22Rv1 (cell line): ENCODE measurements around the gene PPP2R5C.
"Not testable (repeated sequence)": the region's sequence is repeated elsewhere in the genome, so short reads cannot be mapped to it uniquely, and the experiment has no call there.

Source experiments
- H3K27ac ChIP-seq: fragments of 450-650 bp; 2 replicates; pipeline ENCODE4 v1.5.1; 2017
- ZFX ChIP-seq: fragments of 450-650 bp; IDR thresholded peaks from 2 replicates; pipeline ENCODE4 v1.6.1; 2017; ENCODE audit warnings: antibody characterized with exemption, borderline replicate concordance
- TF ChIP-seq, protein P1 (sequence below): fragments of 450-650 bp; IDR thresholded peaks from 2 replicates; pipeline ENCODE4 v1.5.1; 2017; ENCODE audit warnings: mild to moderate bottlenecking

PPP2R5C gene

DNA sequence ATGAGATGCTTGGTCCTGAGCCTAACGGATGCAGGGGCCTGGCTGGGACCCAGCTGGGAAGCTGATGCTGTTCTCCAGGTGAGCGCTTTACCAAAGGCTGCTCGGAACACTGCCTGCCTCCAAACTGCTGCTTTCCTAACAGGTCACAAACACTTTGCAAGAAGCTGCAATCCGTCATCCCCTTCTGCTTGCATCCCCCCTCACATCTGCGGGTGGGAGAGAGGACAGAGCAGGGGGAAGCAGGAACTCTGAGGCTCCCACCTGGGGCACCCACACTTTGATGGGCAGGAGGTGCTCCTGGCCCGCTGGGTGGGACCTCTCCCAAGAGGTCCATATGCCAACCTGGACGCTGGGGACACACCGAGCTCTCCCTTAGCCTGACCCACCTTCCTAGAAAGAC, 24.9 kb upstream of the PPP2R5C start:
- TF ChIP-seq, protein P1, sequence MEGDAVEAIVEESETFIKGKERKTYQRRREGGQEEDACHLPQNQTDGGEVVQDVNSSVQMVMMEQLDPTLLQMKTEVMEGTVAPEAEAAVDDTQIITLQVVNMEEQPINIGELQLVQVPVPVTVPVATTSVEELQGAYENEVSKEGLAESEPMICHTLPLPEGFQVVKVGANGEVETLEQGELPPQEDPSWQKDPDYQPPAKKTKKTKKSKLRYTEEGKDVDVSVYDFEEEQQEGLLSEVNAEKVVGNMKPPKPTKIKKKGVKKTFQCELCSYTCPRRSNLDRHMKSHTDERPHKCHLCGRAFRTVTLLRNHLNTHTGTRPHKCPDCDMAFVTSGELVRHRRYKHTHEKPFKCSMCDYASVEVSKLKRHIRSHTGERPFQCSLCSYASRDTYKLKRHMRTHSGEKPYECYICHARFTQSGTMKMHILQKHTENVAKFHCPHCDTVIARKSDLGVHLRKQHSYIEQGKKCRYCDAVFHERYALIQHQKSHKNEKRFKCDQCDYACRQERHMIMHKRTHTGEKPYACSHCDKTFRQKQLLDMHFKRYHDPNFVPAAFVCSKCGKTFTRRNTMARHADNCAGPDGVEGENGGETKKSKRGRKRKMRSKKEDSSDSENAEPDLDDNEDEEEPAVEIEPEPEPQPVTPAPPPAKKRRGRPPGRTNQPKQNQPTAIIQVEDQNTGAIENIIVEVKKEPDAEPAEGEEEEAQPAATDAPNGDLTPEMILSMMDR = no peak
- no peak overlapping the region for H3K27ac ChIP-seq

DNA sequence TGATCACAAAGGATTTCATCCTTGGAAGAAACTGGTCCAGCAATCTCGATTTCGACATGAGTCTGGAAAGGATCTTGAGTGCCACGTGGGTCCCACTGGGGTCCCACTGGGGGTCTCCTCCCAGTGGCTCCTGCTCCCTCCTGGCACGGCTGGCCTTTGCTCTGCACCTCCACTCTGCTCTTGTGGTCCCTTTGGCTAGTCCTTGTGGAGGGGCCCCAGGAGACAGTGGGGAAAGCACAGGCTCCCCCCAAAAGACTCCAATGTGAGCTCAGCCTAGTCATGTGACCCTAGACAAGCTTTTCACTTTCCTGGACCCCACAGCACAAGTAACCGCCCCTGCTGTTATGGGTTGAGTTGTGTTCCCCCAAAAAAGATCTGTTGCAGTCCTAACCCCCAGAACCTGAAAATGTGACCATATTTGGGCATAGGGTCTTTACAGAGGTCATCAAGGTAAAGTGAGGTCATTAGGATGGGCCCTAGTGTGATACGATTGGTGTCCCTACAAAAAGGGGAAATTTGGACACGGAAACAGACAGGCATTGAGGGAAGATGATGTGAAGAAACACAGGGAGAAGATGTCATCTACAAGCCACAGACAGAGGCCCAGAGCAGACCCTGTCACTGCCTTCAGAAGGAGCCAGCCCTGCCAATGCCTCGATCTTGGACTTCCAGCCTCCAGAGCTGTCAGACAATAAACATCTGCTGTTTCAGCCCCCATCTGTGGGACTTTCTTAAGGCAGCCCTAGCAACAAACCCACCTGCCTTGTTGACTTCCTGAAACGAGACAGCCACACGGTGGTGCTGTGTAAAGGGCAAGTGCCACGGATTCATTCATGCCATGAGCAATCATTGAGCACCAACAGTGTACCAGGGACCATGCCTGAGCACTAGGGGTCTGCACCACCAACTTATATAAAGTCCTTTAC, 23.8 kb upstream of the PPP2R5C start:
- TF ChIP-seq, protein P1 = peak; percentile 31
- no peak for TF ChIP-seq ZFX
- H3K27ac ChIP-seq = no peak overlapping the region

DNA sequence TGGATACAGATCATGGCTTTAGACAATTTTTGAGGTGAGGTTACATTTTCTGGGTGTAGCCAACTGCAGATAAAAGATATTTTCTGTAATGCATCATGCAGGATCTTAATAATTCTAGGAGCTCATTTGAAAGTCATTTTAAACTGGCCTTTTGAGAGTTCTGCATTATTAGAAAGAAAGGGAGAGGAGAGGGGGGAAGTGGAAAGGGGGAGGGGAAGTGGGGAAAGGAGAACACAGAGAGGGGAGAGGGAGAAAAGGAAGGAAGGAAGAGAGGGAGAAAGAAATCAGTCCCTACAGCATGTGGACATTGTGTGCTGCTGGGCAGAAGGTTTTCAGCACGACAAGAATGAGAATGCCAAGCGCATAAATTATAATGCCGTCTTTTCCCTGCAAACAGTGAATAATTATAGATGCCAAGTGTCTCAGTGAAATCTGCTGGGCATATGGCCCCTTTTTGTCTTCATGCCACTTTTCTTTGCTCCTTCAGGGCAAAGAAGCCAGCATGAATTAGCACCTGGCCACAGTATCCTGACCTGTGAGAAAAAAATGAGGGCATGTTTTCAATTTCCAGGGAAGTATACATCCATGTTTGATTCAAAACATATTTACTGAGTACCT, 22.7 kb upstream of the PPP2R5C start:
- H3K27ac ChIP-seq = no peak overlapping the region
- TF ChIP-seq ZFX = no peak

DNA sequence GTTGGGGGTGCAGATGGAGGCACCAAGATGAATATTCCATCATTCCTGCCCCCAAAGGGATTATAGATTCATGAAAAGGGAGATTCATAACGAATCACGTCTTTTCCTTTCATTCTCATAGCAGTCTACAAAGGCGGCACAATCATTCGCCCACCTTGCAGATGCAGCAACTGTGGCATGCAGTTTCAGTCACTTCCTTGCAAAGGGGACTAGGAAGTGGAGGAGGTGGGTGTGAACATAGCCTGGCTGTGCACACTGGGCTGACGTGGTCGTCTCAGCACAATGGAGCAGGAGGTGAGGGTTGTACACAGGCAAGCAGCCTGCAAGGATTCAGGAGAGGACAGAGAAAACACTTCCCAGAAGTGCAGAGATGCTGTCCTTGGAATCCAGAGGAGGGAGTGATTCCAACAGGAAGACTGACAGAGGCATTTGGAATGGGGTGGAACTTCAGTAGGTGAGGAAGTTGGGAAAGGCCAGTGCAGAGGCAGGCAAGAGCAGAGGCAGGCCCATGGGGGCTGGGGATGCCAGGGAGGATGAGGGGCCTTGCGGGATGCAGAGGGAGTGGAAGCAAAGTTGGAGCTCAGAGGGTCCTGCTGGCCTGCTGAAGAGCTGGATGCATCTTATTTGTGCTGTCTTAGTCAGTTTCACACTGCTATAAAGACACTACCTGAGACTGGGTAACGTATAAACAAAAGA, 21.9 kb upstream of the PPP2R5C start:
- TF ChIP-seq ZFX = no peak
- TF ChIP-seq, protein P1 = no peak
- no peak overlapping the region for H3K27ac ChIP-seq

DNA sequence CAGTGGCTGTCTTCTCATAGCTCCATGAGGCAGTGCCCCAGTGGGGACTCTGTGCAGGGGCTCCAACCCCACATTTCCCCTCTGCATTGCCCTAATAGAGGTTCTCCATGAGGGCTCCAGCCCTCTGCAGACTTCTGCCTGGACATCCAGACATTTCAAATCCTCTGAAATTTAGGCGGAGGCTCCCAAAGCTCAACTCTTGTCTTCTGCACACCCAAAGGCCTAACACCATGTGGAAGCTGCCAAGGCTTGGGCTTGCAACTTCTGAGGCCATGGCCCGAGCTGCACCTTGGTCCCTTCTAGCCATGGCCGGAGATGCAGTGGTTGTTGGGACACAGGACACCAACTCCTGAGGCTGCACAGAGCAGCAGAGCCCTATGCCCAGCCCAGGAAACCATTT, 20.5 kb upstream of the PPP2R5C start:
- H3K27ac ChIP-seq = no peak overlapping the region
- no peak for TF ChIP-seq ZFX
- TF ChIP-seq, protein P1 = no peak

DNA sequence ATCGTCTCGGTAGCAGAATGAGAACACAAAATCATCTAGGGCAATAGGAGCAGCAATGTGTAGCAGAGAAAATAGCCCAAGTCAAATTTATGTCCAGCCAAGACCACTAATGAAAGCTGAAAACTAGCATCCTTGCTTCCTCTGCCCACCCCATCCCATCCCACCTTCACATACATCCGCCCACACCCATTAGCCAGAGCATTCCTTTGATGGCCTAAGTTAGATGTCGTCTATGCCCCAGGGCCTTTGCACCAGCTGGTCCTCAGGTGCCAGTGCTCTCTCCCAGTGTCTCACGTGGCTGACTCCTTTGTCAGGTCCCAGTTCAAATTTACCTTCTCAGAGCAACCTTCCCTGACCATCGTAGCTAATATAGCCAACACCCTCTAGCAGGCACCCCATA, 17.8 kb upstream of the PPP2R5C start:
- TF ChIP-seq ZFX = no peak
- TF ChIP-seq, protein P1 = no peak
- no peak overlapping the region for H3K27ac ChIP-seq

DNA sequence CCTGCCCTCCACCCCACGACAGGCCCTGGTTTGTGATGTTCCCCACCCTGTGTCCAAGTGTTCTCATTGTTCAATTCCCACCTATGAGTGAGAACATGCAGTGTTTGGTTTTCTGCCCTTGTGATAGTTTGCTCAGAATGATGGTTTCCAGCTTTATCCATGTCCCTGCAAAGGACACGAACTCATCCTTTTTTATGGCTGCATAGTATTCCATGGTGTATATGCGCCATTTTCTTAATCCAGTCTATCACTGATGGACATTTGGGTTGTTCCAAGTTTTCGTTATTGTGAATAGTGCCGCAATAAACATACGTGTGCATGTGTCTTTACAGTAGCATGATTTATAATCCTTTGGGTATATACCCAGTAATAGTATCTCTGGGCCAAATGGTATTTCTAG, 17.1 kb upstream of the PPP2R5C start:
- H3K27ac ChIP-seq = not testable (repeated sequence)

DNA sequence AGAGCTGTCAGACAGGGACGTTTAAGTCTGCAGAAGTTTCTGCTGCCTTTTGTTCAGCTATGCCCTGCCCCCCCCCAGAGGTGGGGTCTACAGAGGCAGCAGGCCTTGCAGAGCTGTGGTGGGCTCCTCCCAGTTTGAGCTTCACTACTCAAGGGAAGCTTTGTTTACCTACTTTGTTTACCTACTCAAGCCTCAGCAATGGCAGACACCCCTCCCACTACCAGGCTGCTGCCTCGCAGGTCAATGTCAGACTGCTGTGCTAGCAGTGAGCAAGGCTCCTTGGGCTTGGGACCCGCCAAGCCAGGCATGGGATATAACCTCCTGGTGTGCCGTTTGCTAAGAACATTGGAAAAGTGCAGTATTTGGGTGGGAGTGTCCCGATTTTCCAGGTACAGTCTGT, 11.8 kb upstream of the PPP2R5C start:
- not testable (repeated sequence) for H3K27ac ChIP-seq
